Ovary (tissue), 9 donors: ENCODE measurements around the gene BEAN1. TPM values are rescaled to one million over a fixed set of nuclear protein-coding genes. Genes with fewer than 3 reads are reported as not detected.
A peak's percentile ranks its signal among the peaks of the same experiment; 100 is the strongest.

Source experiments
- DNase-seq, 5 donors: peaks; one replicate each; pipeline ENCODE4 v3.0.0-alpha.2; 2019 to 2020
- H3K27ac ChIP-seq, 2 donors: fragments of 200-600 bp; one replicate each; pipeline versions ENCODE4 v1.5.1 to v1.8.0; 2019 to 2022
- H3K27me3 ChIP-seq: fragments of 200-600 bp; one replicate; pipeline ENCODE4 v1.8.0; 2022
- H3K36me3 ChIP-seq: fragments of 200-600 bp; sonication (generic); one replicate; pipeline ENCODE4 v1.5.1; 2019
- H3K4me1 ChIP-seq: one replicate; pipeline ENCODE4 v1.8.1; 2013; ENCODE audit warnings: mild to moderate bottlenecking, moderate library complexity; ENCODE audit not compliant: insufficient read depth
- H3K4me3 ChIP-seq: fragments of 200-600 bp; sonication (generic); one replicate; pipeline ENCODE4 v1.5.1; 2017
- H3K9me3 ChIP-seq, 2 donors: fragments of 200-600 bp in 1 of 2; sonication (generic) in 1 of 2; one replicate each; pipeline versions ENCODE4 v1.5.1 to v1.8.1; 2013 to 2019; ENCODE audit warnings: mild to moderate bottlenecking in 1 of 2, moderate library complexity in 1 of 2
- EP300 ChIP-seq: sonication (generic); formaldehyde crosslinking; IDR thresholded peaks from one replicate; pipeline ENCODE4 v1.6.1; 2017; ENCODE audit warnings: antibody characterized with exemption
- POLR2A ChIP-seq: fragments of 450-650 bp; IDR thresholded peaks from one replicate; pipeline ENCODE4 v1.6.1; 2017; ENCODE audit warnings: antibody characterized with exemption, mild to moderate bottlenecking, moderate library complexity
- WGBS, 3 donors: extraction: QIAGEN DNeasy Blood & Tissue Kit in 1 of 3; methylation state at CpG; one replicate each; pipeline versions ENCODE4 v1.1.5 to v1.1.7; 2013 to 2017; 5-methylcytosine and 5-hydroxymethylcytosine counted together
- intact Hi-C, 4 donors: fragments of 100-400 bp; cut with DNase I; formaldehyde crosslinking; loops; one replicate each; pipeline versions ENCODE4 v1.11.0 to v1.15.1; 2022 to 2023
- polyA plus RNA-seq, 2 donors: library from polyadenylated mRNA; stranded (reverse); fragments of 200-250 nt in 1 of 2; fragments of 350-450 nt in 1 of 2; fragmentation: Illumina TruSeq in 1 of 2; extraction: RNeasy Lipid Tissue Mini Kit (QIAGEN cat#74804) in 1 of 2; gene quantifications; one replicate each; pipeline ENCODE4 v1.2.3, GENCODE V29; 2013 to 2014
- total RNA-seq, 7 donors: library from RNA; depleted of rRNA in 2 of 7; stranded (reverse); fragments of >200 nt in 2 of 7; fragmentation: NEBNext Ultra II Directional in 3 of 7; extraction: Animal tissue kit (Norgen Biotek cat#: 25700) in 3 of 7; gene quantifications; one replicate each; pipeline versions ENCODE4 v1.1.0 to v1.2.4, GENCODE V29; 2016 to 2023
- TF ChIP-seq, protein P1 (sequence below), 3 donors: fragments of 450-650 bp in 2 of 3; fragments of 200-600 bp in 1 of 3; IDR thresholded peaks; one replicate each; pipeline versions ENCODE4 v1.5.1 to v1.8.0; 2016 to 2022; ENCODE audit warnings: antibody characterized with exemption in 3 of 3, mild to moderate bottlenecking in 1 of 3
- donor health status: DM: no; HTN: no; CAD: no; lungs with moderate emphysema.
- donor health status: DM: no; HTN: no; CAD: no.
- donor health status: Bipolar disorder and iron deficiency.
- donor health status: DM: yes; HTN: yes; CAD: no.
- donor health status: DM: no; HTN: no; CAD: no.
- donor health status: DM: yes; HTN: yes; CAD: no.

Gene BEAN1
- total and polyA plus RNA-seq, 9 donors, result 0.15 to 2.2 (median 0.61) TPM; not detected in 1

DNA sequence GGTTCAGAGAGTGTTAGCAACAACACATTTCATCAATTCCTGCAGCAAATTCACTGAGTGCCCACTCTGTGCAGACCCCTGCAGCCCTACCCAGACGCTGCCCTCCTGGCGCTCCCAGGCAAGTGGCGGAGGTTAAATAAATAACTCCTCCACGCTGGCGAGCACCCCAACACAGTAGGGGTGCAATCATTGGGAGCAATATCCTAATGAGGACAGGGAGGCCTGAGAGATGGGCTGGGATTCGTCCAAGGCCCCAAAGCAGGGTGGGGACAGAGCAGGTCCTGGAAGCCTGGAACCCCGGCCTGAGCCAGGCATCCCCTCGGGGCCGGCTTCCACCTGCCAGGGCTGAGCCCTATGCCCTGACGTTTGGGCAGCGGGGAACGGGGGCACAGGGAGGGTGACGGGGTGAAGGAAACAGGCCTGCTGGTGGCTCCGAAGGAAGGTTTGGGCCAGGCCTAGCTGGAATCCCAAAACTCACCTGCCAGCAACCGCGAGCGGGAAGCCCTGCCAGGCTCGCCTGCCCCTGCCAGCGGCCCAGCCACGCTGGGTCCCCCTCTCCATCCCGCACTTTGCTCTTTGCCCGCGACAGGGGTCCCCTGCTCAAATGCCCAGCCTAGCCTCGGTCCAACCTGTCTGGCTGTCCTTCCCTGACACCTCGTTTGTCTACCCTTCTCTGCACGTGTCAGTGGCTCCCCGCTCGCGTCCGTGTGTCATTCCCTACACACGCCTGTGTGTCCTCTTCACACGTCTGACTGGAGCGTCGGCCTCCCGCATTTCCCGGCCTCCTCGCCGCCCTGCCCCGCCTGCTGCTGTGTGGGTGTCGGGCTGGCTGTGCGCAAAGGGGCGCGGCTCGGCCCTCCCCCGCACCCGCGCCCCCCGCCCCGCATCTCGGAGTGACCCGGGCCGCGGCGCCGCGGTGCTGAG is 721 bp upstream of the BEAN1 start:
- TF ChIP-seq EP300, result no peak
- TF ChIP-seq, protein P1, sequence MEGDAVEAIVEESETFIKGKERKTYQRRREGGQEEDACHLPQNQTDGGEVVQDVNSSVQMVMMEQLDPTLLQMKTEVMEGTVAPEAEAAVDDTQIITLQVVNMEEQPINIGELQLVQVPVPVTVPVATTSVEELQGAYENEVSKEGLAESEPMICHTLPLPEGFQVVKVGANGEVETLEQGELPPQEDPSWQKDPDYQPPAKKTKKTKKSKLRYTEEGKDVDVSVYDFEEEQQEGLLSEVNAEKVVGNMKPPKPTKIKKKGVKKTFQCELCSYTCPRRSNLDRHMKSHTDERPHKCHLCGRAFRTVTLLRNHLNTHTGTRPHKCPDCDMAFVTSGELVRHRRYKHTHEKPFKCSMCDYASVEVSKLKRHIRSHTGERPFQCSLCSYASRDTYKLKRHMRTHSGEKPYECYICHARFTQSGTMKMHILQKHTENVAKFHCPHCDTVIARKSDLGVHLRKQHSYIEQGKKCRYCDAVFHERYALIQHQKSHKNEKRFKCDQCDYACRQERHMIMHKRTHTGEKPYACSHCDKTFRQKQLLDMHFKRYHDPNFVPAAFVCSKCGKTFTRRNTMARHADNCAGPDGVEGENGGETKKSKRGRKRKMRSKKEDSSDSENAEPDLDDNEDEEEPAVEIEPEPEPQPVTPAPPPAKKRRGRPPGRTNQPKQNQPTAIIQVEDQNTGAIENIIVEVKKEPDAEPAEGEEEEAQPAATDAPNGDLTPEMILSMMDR (IDR thresholded peaks at IDR 0.05), result no peak
- no peak for TF ChIP-seq POLR2A
- DNase-seq, result peak in 1 of 5 donors; percentile 34
- H3K4me3 ChIP-seq, result peak overlapping the region; percentile 26
- H3K27ac ChIP-seq, result no peak overlapping the region
- H3K4me1 ChIP-seq, result peaks cover 4% of the 10 kb centered on the region
- intact Hi-C loops, result no loop called here
- 9 to 12% (median 11%) methylated on average over 50 to 56 of the region's 56 CpGs for WGBS, 3 donors
- no peaks in the 10 kb centered on the region for H3K27me3 ChIP-seq
- no peaks in the 10 kb centered on the region for H3K36me3 ChIP-seq
- H3K9me3 ChIP-seq, result no peaks in the 10 kb centered on the region

DNA sequence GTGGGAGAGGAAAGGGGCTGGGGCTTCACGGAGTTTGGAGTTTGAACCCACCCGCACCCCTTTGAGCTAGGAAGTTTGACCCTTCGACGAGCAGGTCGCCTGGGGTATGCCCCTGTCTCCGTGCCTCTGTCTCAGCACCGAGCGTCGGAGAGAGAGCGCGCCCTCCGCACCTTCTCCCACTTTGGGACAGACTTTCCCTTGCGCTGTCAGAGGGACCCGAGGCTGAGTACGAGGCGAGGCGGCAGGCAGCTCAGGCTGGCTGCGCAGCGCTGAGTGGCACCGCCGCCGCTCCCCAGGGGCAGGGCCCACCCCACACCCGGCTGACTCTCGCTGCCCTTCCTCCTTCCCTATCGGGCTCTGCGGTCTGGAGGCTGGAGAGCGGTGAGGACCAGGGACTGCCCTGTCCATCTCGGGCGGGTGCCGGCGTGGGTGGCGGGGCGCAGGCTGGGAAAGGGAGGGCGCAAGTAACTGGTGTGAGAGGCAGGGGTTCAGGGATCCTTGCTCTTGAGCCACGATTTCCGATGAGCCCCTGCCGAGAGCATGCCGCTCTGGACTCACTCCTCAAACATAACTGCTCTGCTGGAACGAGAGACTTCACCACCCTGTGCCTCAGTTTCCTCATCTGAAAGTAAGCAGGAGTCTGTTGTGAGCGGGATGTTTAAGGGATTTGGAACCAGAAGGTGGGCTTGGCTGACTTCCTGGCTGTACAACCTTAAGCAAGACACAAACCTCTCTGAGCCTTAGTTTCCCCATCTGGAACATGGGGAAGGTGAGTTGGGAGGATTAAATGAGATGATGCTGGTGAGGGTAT is 981 bp downstream of the BEAN1 start:
- H3K27ac ChIP-seq, result no peak overlapping the region
- no peaks in the 10 kb centered on the region for H3K9me3 ChIP-seq
- DNase-seq, result no peak
- no peak overlapping the region for H3K4me3 ChIP-seq
- WGBS, 3 donors, result 6 to 8% (median 7%) methylated on average over 40 of the region's 40 CpGs
- no peaks in the 10 kb centered on the region for H3K27me3 ChIP-seq
- TF ChIP-seq EP300 (no peak), POLR2A (no peak)
- TF ChIP-seq, protein P1 (IDR thresholded peaks at IDR 0.05), result no peak
- intact Hi-C loops, result no loop called here
- H3K36me3 ChIP-seq, result no peaks in the 10 kb centered on the region
- H3K4me1 ChIP-seq, result peaks cover 4% of the 10 kb centered on the region

GRCh38 chr16:66428682-66429251 is 1.7 kb downstream of the BEAN1 start:
- intact Hi-C loops, result no loop called here
- 39 to 51% (median 47%) methylated on average over 11 of the region's 11 CpGs for WGBS, 3 donors
- no peaks in the 10 kb centered on the region for H3K27me3 ChIP-seq

More at GRCh38 chr16:66428682-66429251, 1.7 kb downstream of the BEAN1 start:
- Histone ChIP-seq H3K9me3 (no peaks in the 10 kb centered on the region), H3K4me3 (no peak overlapping the region), H3K4me1 (peaks cover 4% of the 10 kb centered on the region), H3K36me3 (no peaks in the 10 kb centered on the region), H3K27ac (no peak overlapping the region)
- no peak for DNase-seq
- TF ChIP-seq, protein P1 (IDR thresholded peaks at IDR 0.05), result no peak
- no peak for TF ChIP-seq POLR2A
- no peak for TF ChIP-seq EP300
